Stimulated activated naive CD8-positive, alpha-beta T cell treated with anti-CD3 and anti-CD28 coated beads, Interleukin-15, Interleukin-2, amounts not matched to agents 100 U/mL and 50 U/mL, for 24 hours (primary cell): ENCODE measurements around the gene ZNF358.

ENCODE experiments used
- ATAC-seq: fragments of 150-1000 bp; cut with Tn5 transposase; one replicate; pipeline ENCODE4 v1.10.0; 2021
- DNase-seq: peaks from one replicate; pipeline ENCODE4 v3.0.0; 2021

Gene ZNF358

DNA sequence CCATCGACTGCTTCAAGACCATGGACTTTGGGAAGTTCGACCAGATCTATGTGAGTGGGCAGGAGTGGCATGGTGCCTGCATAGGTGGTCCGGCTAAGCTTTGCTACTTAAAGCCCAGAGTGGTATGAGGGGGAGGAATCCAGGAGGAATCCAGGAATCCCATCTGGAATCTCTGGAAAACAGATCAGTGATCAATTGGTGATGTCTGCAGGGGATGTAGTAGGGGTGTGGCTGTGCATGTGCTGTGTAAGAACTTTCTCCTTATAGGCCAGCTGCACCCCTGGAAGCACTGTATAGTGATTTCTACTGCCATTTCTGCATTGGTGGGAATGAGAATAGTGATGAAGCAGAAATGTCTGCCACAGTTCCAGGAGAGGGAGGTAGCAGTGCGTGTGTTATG, 43.2 kb downstream of the ZNF358 start:
- DNase-seq (no peak), ATAC-seq (no peak)

DNA sequence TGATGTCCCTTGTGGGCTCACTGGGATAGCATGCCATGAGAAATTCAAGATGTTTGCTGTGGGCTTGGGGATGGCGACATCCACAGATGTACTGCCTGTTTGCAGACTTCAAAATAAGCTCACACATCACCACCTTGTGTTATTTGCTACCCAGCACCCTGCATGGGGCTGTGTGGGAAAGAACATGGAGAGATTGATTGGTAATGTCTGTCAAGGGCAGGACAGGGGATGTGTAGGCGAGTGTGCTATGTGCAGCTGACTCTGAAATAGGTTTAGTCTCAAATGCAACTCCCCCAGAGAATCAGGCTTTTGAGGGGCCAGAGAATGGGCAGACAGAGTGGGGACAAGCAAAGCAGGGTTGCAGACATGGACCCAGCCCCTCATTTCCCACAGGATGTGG, 44.4 kb downstream of the ZNF358 start:
- DNase-seq, result no peak
- no peak for ATAC-seq

DNA sequence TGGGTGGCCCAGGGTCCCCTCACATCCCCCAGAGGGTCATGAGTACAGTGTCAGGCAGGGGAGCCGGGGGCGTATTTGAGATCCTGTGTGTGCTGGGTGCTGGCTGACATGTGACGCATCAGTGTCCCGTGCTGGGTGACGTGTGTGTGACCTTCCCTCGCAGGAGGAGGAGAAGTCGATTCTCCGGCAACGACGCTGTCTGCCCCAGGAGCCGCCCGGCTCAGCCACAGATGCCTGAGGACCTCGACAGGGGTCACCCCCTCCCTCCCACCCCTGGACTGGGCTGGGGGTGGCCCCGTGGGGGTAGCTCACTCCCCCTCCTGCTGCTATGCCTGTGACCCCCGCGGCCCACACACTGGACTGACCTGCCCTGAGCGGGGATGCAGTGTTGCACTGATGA, 45.4 kb downstream of the ZNF358 start:
- DNase-seq (no peak), ATAC-seq (no peak)

DNA sequence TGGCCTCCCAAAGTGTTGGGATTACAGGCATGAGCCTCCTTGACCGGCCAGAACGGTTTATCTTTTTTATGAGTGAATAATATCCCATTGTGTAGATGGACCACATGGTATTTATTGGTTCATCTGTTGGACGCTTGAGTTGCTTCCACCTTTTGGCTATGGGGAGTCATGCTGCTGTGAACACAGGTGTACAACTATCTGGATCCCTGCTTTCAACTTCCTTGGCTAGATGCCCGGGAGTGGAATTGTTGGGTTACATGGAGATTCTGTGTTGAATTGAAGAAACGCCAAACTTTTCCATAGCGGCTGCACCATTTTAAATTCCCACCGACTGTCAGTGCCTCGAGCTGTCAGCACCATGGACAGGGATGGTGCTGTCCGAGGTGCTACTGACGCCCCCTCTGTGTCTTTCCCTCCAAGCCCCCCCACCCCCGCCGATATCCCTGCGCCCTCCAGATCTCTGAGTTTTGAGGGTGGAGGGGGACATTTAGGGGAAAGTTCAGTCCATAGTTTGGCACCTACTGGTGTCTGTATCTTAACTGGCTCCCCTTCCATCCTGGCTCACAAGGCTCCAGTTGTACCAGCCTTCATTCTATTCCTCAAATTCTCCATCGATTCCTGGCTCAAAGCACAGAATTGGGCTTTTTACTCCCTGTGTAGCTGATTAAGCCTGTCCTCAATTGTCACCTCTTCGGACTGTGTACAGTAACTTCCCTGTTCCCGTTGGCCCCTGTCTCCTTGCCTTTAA, 46.9 kb downstream of the ZNF358 start:
- DNase-seq, result no peak
- no peak for ATAC-seq

DNA sequence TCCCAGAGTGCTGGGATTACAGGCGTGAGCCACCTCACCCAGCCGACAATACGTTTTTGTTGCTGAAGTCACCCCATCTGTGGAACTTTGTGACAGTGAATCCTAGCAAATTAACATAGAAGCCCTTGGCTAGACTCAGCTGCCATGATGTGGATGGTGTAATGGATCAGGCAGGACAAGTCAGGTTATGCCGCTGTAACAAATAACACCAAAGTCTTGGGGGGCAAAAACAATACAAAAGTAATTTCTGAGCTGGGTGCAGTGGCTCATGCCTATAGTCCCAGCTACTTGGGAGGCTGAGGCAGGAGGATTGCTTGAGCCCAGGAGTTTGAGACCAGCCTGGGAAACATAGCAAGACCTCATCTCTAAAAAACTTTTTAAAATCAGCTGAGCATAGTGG, 49.0 kb downstream of the ZNF358 start:
- DNase-seq, result no peak
- ATAC-seq, result no peak

DNA sequence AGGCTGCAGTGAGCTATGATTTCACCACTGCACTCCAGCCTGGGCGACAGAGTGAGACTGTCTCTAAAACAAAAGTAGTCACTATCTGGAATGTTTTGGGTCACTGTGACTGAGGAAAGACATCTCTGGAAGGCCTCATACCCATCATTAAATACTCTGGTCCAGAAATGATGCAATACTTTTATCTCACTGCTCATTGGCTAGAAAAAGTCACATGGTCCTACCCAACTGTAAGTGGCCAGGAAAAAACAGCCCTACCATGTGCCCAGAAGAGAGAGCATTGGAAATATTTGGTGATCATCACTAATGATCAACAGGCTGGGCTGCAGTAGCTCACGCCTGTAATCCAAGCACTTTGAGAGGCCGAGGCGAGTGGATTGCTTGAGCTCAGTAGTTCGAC, 49.4 kb downstream of the ZNF358 start:
- no peak for ATAC-seq

More for the DNA sequence above, 49.4 kb downstream of the ZNF358 start:
- DNase-seq, result no peak
